Activated naive CD8-positive, alpha-beta T cell treated with anti-CD3 and anti-CD28 coated beads, Interleukin-2, amount 50 U/mL, for 24 hours (primary cell): ENCODE data around the gene AIFM3.

Experiments
- ATAC-seq: fragments of 150-1000 bp; cut with Tn5 transposase; one replicate; pipeline ENCODE4 v1.10.0; 2021
- DNase-seq: peaks from one replicate; pipeline ENCODE4 v3.0.0; 2021
- H3K27ac Mint-ChIP-seq: one replicate; pipeline ENCODE4 v1.8.0; 2021; ENCODE audit warnings: mild to moderate bottlenecking, mixed read lengths
- H3K27me3 Mint-ChIP-seq: one replicate; pipeline ENCODE4 v1.8.0; 2021; ENCODE audit warnings: mixed read lengths
- H3K36me3 Mint-ChIP-seq: one replicate; pipeline ENCODE4 v1.8.0; 2021; ENCODE audit warnings: low read depth, mixed read lengths
- H3K4me1 Mint-ChIP-seq: one replicate; pipeline ENCODE4 v1.8.0; 2021; ENCODE audit warnings: mixed read lengths
- H3K4me3 Mint-ChIP-seq: one replicate; pipeline ENCODE4 v1.8.0; 2021; ENCODE audit warnings: mild to moderate bottlenecking, moderate library complexity, mixed read lengths
- H3K9me3 Mint-ChIP-seq: one replicate; pipeline ENCODE4 v1.8.0; 2021; ENCODE audit warnings: mixed read lengths

Gene AIFM3

GRCh38 chr22:20993304-20994127 is 26.5 kb downstream of the AIFM3 start:
- DNase-seq (no peak), ATAC-seq (no peak)
- Mint-ChIP-seq H3K4me3 (no peak overlapping the region), H3K4me1 (no peaks in the 10 kb centered on the region), H3K27me3 (no peaks in the 10 kb centered on the region), H3K36me3 (peaks cover 5% of the 10 kb centered on the region), H3K9me3 (no peaks in the 10 kb centered on the region), H3K27ac (no peak overlapping the region)

- Mint-ChIP-seq H3K27ac (no peak overlapping the region), H3K9me3 (no peaks in the 10 kb centered on the region), H3K27me3 (no peaks in the 10 kb centered on the region), H3K4me1 (no peaks in the 10 kb centered on the region), H3K4me3 (no peak overlapping the region), H3K36me3 (peaks cover 5% of the 10 kb centered on the region)
- ATAC-seq: no peak
- DNase-seq: no peak
Measured at GRCh38 chr22:20994128-20994901, 27.3 kb downstream of the AIFM3 start.

GRCh38 chr22:20994902-20995241 is 27.8 kb downstream of the AIFM3 start:
- no peaks in the 10 kb centered on the region for H3K9me3 Mint-ChIP-seq
- H3K27ac Mint-ChIP-seq: no peak overlapping the region
- H3K4me1 Mint-ChIP-seq: peaks cover 3% of the 10 kb centered on the region
- ATAC-seq (no peak), DNase-seq (no peak)
- H3K4me3 Mint-ChIP-seq: no peak overlapping the region
- no peaks in the 10 kb centered on the region for H3K27me3 Mint-ChIP-seq
- peaks cover 5% of the 10 kb centered on the region for H3K36me3 Mint-ChIP-seq

GRCh38 chr22:20995329-20996030 is 28.4 kb downstream of the AIFM3 start:
- Mint-ChIP-seq H3K4me1 (peaks cover 8% of the 10 kb centered on the region), H3K27ac (no peak overlapping the region), H3K36me3 (peaks cover 3% of the 10 kb centered on the region), H3K4me3 (no peak overlapping the region), H3K9me3 (no peaks in the 10 kb centered on the region), H3K27me3 (no peaks in the 10 kb centered on the region)
- ATAC-seq (no peak), DNase-seq (no peak)

GRCh38 chr22:20996031-20996410 is 29.0 kb downstream of the AIFM3 start:
- ATAC-seq (no peak), DNase-seq (no peak)
- H3K4me3 Mint-ChIP-seq: no peak overlapping the region
- no peaks in the 10 kb centered on the region for H3K27me3 Mint-ChIP-seq
- H3K27ac Mint-ChIP-seq: no peak overlapping the region
- H3K36me3 Mint-ChIP-seq: peaks cover 3% of the 10 kb centered on the region
- no peaks in the 10 kb centered on the region for H3K9me3 Mint-ChIP-seq
- peaks cover 8% of the 10 kb centered on the region for H3K4me1 Mint-ChIP-seq

GRCh38 chr22:20996598-20997535 is 29.8 kb downstream of the AIFM3 start:
- no peak for ATAC-seq
- Mint-ChIP-seq H3K9me3 (no peaks in the 10 kb centered on the region), H3K36me3 (peaks cover 10% of the 10 kb centered on the region), H3K4me1 (peaks cover 15% of the 10 kb centered on the region), H3K27ac (no peak overlapping the region), H3K27me3 (no peaks in the 10 kb centered on the region), H3K4me3 (no peak overlapping the region)
- no peak for DNase-seq

GRCh38 chr22:20997536-20998257 is 30.6 kb downstream of the AIFM3 start:
- Mint-ChIP-seq H3K4me3 (no peak overlapping the region), H3K4me1 (peaks cover 15% of the 10 kb centered on the region), H3K27me3 (no peaks in the 10 kb centered on the region), H3K36me3 (peaks cover 11% of the 10 kb centered on the region), H3K27ac (no peak overlapping the region), H3K9me3 (no peaks in the 10 kb centered on the region)
- DNase-seq (no peak), ATAC-seq (no peak)

GRCh38 chr22:20998411-20999336 is 31.6 kb downstream of the AIFM3 start:
- H3K4me3 Mint-ChIP-seq: no peak overlapping the region
- H3K36me3 Mint-ChIP-seq: peaks cover 11% of the 10 kb centered on the region
- no peaks in the 10 kb centered on the region for H3K27me3 Mint-ChIP-seq
- H3K9me3 Mint-ChIP-seq: no peaks in the 10 kb centered on the region
- H3K4me1 Mint-ChIP-seq: peaks cover 24% of the 10 kb centered on the region
- H3K27ac Mint-ChIP-seq: peak overlapping the region; percentile 22
- DNase-seq (no peak), ATAC-seq (no peak)

- Mint-ChIP-seq H3K4me1 (peaks cover 27% of the 10 kb centered on the region), H3K27me3 (no peaks in the 10 kb centered on the region), H3K27ac (peak overlapping the region; percentile 100), H3K36me3 (peaks cover 11% of the 10 kb centered on the region), H3K4me3 (peak overlapping the region; percentile 98), H3K9me3 (no peaks in the 10 kb centered on the region)
- DNase-seq (no peak), ATAC-seq (no peak)
Measured at GRCh38 chr22:20999350-21000206, 32.5 kb downstream of the AIFM3 start.

- Mint-ChIP-seq H3K4me3 (peak overlapping the region; percentile 98), H3K36me3 (peaks cover 11% of the 10 kb centered on the region), H3K4me1 (peaks cover 27% of the 10 kb centered on the region), H3K27me3 (no peaks in the 10 kb centered on the region), H3K27ac (peak overlapping the region; percentile 100), H3K9me3 (no peaks in the 10 kb centered on the region)
- no peak for DNase-seq
- no peak for ATAC-seq
Measured at GRCh38 chr22:21000207-21000986, 33.3 kb downstream of the AIFM3 start.

- peak overlapping the region; percentile 98 for H3K4me3 Mint-ChIP-seq
- peaks cover 11% of the 10 kb centered on the region for H3K36me3 Mint-ChIP-seq
- peaks cover 27% of the 10 kb centered on the region for H3K4me1 Mint-ChIP-seq
- DNase-seq (no peak), ATAC-seq (no peak)
- no peaks in the 10 kb centered on the region for H3K9me3 Mint-ChIP-seq
- no peaks in the 10 kb centered on the region for H3K27me3 Mint-ChIP-seq
- peak overlapping the region; percentile 100 for H3K27ac Mint-ChIP-seq
Measured at GRCh38 chr22:21000987-21001600, 34.0 kb downstream of the AIFM3 start.
